Measurements from ENCODE around the gene TSC2.

Gene TSC2

GRCh38 chr16:2081201-2082084, 33.7 kb downstream of the TSC2 start:
- TF ChIP-seq, protein P1, sequence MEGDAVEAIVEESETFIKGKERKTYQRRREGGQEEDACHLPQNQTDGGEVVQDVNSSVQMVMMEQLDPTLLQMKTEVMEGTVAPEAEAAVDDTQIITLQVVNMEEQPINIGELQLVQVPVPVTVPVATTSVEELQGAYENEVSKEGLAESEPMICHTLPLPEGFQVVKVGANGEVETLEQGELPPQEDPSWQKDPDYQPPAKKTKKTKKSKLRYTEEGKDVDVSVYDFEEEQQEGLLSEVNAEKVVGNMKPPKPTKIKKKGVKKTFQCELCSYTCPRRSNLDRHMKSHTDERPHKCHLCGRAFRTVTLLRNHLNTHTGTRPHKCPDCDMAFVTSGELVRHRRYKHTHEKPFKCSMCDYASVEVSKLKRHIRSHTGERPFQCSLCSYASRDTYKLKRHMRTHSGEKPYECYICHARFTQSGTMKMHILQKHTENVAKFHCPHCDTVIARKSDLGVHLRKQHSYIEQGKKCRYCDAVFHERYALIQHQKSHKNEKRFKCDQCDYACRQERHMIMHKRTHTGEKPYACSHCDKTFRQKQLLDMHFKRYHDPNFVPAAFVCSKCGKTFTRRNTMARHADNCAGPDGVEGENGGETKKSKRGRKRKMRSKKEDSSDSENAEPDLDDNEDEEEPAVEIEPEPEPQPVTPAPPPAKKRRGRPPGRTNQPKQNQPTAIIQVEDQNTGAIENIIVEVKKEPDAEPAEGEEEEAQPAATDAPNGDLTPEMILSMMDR (IDR thresholded peaks at IDR 0.05), result no peak

GRCh38 chr16:2082171-2082982, 34.6 kb downstream of the TSC2 start:
- TF ChIP-seq, protein P1 (IDR thresholded peaks at IDR 0.05), result peak; percentile 51

DNA sequence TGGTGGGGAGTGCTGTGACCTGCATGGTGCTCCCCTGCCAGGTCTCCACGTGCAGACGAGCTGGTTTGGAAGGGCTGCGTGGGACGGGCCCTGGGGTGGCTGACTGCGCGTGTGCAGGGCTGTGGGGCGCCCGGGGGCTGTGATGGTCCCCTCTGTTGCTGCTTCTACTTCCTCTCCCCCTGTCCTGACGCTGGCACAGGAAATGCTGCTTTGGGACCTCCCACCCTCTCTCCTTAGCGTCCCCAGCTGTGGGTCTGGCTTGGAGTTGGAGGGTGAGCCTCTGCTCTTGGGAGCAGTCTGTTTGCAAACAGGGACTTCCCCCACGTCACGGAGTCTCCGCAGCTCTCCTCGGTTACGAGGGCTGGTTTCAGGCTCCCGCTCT, 35.2 kb downstream of the TSC2 start:
- TF ChIP-seq, protein P1 (IDR thresholded peaks at IDR 0.05), result no peak

DNA sequence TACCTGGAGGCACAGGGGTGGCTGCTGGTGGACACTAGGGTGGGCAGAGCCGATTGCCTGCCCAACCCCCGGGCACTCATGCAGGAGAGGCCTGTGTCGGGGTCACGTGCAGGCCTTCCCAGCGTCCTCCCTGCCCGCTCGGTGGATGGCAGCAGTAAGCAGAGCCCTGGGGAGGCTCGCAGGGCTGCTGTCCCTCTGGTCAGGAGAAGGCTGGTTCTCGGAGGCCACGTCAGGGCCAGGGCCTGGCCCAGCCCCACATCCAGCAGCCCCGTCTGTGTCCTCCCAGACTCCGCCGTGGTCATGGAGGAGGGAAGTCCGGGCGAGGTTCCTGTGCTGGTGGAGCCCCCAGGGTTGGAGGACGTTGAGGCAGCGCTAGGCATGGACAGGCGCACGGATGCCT, 35.6 kb downstream of the TSC2 start:
- TF ChIP-seq, protein P1 (IDR thresholded peaks at IDR 0.05), result no peak

DNA sequence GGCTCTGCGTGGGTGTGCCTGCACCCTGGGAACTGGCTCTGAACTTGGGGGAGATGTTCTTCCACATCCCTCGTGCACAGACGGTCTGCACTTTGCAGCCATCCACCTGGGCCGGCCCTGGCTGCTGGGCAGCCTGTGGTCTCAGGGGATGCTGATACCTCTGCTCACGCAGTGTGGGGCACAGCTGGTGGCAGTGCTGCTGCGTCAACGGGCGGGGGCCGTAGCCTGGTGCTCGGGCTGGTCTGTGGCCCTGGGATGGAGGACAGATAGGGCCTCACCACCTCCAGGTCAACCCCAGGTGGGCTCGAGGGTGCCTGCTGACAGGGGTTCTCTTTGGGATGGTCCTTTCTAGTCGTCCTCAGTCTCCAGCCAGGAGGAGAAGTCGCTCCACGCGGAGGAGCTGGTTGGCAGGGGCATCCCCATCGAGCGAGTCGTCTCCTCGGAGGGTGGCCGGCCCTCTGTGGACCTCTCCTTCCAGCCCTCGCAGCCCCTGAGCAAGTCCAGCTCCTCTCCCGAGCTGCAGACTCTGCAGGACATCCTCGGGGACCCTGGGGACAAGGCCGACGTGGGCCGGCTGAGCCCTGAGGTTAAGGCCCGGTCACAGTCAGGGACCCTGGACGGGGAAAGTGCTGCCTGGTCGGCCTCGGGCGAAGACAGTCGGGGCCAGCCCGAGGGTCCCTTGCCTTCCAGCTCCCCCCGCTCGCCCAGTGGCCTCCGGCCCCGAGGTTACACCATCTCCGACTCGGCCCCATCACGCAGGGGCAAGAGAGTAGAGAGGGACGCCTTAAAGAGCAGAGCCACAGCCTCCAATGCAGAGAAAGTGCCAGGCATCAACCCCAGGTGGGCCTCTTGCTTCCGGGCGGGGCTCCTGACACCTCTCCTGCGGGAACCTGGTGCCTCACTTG, 36.3 kb downstream of the TSC2 start:
- TF ChIP-seq, protein P1 (IDR thresholded peaks at IDR 0.05), result no peak

DNA sequence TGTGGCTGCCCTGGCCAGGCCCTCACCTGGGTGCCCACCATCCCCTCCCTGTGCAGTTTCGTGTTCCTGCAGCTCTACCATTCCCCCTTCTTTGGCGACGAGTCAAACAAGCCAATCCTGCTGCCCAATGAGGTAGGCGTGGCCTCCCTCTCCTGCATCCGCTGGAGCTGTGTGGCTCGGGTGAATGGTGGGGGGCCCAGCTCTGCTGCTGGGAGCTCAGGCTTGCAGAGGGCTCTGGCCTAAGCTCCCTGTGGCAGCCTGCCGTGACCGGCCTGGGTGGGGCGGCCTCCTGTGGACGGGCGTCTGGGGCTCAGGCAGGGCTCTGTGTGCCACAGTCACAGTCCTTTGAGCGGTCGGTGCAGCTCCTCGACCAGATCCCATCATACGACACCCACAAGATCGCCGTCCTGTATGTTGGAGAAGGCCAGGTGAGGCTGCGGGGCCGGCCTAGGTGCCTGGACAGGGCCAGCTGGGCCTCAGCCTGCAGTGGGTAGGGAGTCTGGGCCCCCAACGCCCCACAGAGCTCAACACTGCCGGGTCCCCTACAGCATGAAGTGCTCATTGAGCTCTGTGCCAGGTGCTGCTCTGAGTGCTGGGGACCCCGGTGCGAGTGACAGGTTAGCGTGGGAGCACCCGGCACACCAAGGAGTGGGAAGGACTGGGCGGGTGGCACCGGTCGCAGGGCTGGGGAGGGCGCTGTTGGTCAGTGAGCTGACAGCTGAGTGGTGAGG, 37.3 kb downstream of the TSC2 start:
- TF ChIP-seq, protein P1 (IDR thresholded peaks at IDR 0.05), result no peak

Data from LNCAP (cell line).